Progenitor cell of endocrine pancreas (in vitro differentiated cells): ENCODE results near the gene TRAF4. TPM values are rescaled to one million over a fixed set of nuclear protein-coding genes. Genes with fewer than 3 reads are reported as not detected.

Experiments used
- DNase-seq: peaks from one replicate; pipeline ENCODE4 v3.0.0; 2021; ENCODE audit warnings: low spot score; ENCODE audit not compliant: unreplicated experiment
- H3K27ac Mint-ChIP-seq: 2 replicates; pipeline ENCODE4 v1.8.0; 2021; ENCODE audit warnings: mild to moderate bottlenecking, moderate library complexity, mixed read lengths
- H3K27me3 Mint-ChIP-seq: 2 replicates; pipeline ENCODE4 v1.8.0; 2021; ENCODE audit warnings: mixed read lengths
- H3K36me3 Mint-ChIP-seq: 2 replicates; pipeline ENCODE4 v1.8.0; 2022; ENCODE audit warnings: mixed read lengths; ENCODE audit not compliant: insufficient read depth
- H3K4me1 Mint-ChIP-seq: 2 replicates; pipeline ENCODE4 v1.8.0; 2021; ENCODE audit warnings: low read depth, mixed read lengths
- H3K4me3 Mint-ChIP-seq: 2 replicates; pipeline ENCODE4 v1.8.0; 2021; ENCODE audit warnings: low read depth, mild to moderate bottlenecking, moderate library complexity, mixed read lengths
- H3K9me3 Mint-ChIP-seq: 2 replicates; pipeline ENCODE4 v1.8.0; 2021; ENCODE audit warnings: low read depth, mixed read lengths
- CTCF ChIP-seq: fragments of 200-600 bp; sonication (generic); IDR thresholded peaks from one replicate; pipeline ENCODE4 v1.5.0; 2021; ENCODE audit warnings: antibody characterized with exemption, mild to moderate bottlenecking; ENCODE audit not compliant: unreplicated experiment
- total RNA-seq: library from RNA; stranded (reverse); gene quantifications from 2 replicates; pipeline ENCODE4 v1.2.1, GENCODE V29; 2021

The TRAF4 gene
- total RNA-seq, 1 donor from 2014 or later = 260 TPM

- Mint-ChIP-seq H3K4me3 (no peak overlapping the region), H3K4me1 (no peaks in the 10 kb centered on the region), H3K9me3 (no peaks in the 10 kb centered on the region), H3K27me3 (no peaks in the 10 kb centered on the region), H3K27ac (no peak overlapping the region), H3K36me3 (peaks cover 6% of the 10 kb centered on the region)
- no peak for TF ChIP-seq CTCF
- DNase-seq = no peak
Measured at GRCh38 chr17:28737316-28737715, 6.5 kb upstream of the TRAF4 start.

GRCh38 chr17:28737770-28738679, 5.8 kb upstream of the TRAF4 start:
- no peaks in the 10 kb centered on the region for H3K27me3 Mint-ChIP-seq
- TF ChIP-seq CTCF = no peak
- H3K9me3 Mint-ChIP-seq = no peaks in the 10 kb centered on the region

GRCh38 chr17:28738680-28739384, 5.0 kb upstream of the TRAF4 start:
- Mint-ChIP-seq H3K4me3 (no peak overlapping the region), H3K4me1 (peaks cover 3% of the 10 kb centered on the region), H3K27me3 (no peaks in the 10 kb centered on the region), H3K27ac (no peak overlapping the region), H3K36me3 (peaks cover 6% of the 10 kb centered on the region), H3K9me3 (no peaks in the 10 kb centered on the region)
- no peak for DNase-seq
- TF ChIP-seq CTCF = no peak

More at GRCh38 chr17:28737770-28738679, 5.8 kb upstream of the TRAF4 start:
- DNase-seq = no peak
- Mint-ChIP-seq H3K4me1 (peaks cover under 1% of the 10 kb centered on the region), H3K4me3 (no peak overlapping the region), H3K36me3 (peaks cover 6% of the 10 kb centered on the region), H3K27ac (no peak overlapping the region)

GRCh38 chr17:28740406-28741357, 3.1 kb upstream of the TRAF4 start:
- Mint-ChIP-seq H3K4me1 (peaks cover 3% of the 10 kb centered on the region), H3K4me3 (no peak overlapping the region), H3K27ac (no peak overlapping the region), H3K36me3 (peaks cover 7% of the 10 kb centered on the region), H3K9me3 (no peaks in the 10 kb centered on the region), H3K27me3 (no peaks in the 10 kb centered on the region)
- TF ChIP-seq CTCF = no peak
- no peak for DNase-seq
